ENCODE data around the gene NFIA. TPM values are rescaled to one million over a fixed set of nuclear protein-coding genes. Genes with fewer than 3 reads are reported as not detected.

The NFIA gene
- total RNA-seq, 1 donor from 2014 or later, result 97.6 TPM

GRCh38 chr1:61244114-61244513 lies 161.8 kb downstream of the NFIA start:
- intact Hi-C loops (cut with DNase I), result loop anchor here (5.0 kb wide), 2 partner anchors 73 to 93 kb away; no protein-coding TSS in a partner anchor
- ATAC-seq (peak; percentile 6), DNase-seq (ENCODE audit: missing footprints) (no peak)

GRCh38 chr1:61245696-61246400 lies 163.5 kb downstream of the NFIA start:
- DNase-seq (ENCODE audit: missing footprints), result no peak
- intact Hi-C loops (cut with DNase I), result no loop called here
- ATAC-seq, result no peak

- intact Hi-C loops (cut with DNase I), result no loop called here
- no peak for DNase-seq (ENCODE audit: missing footprints)
- no peak for ATAC-seq
Observed at GRCh38 chr1:61247051-61247825, 164.9 kb downstream of the NFIA start.

GRCh38 chr1:61247881-61248752 lies 165.8 kb downstream of the NFIA start:
- DNase-seq (ENCODE audit: missing footprints), result no peak
- ATAC-seq, result no peak
- intact Hi-C loops (cut with DNase I), result no loop called here

- DNase-seq (ENCODE audit: missing footprints) (no peak), ATAC-seq (no peak)
- intact Hi-C loops (cut with DNase I), result loop anchor here (5.0 kb wide), 2 partner anchors 64 to 169 kb away; partner anchors contain the start of gene NFIA
Observed at GRCh38 chr1:61250933-61251332, 168.6 kb downstream of the NFIA start.

GRCh38 chr1:61253059-61253735 lies 170.8 kb downstream of the NFIA start:
- peak; percentile 87 for ATAC-seq
- intact Hi-C loops (cut with DNase I), result loop anchor here (5.0 kb wide), 2 partner anchors 66 to 171 kb away; partner anchors contain the start of gene NFIA
- DNase-seq (ENCODE audit: missing footprints), result peak; percentile 76

GRCh38 chr1:61253912-61254633 lies 171.7 kb downstream of the NFIA start:
- intact Hi-C loops (cut with DNase I), result loop anchor here (5.0 kb wide), 2 partner anchors 67 to 172 kb away; partner anchors contain the start of gene NFIA
- DNase-seq (ENCODE audit: missing footprints) (no peak), ATAC-seq (peak; percentile 15)

- intact Hi-C loops (cut with DNase I), result loop anchor here (5.0 kb wide), 3 partner anchors 43 to 172 kb away; partner anchors contain the start of gene NFIA
- ATAC-seq (peak; percentile 76), DNase-seq (ENCODE audit: missing footprints) (no peak)
Observed at GRCh38 chr1:61254634-61255357, 172.4 kb downstream of the NFIA start.

- ATAC-seq, result no peak
- intact Hi-C loops (cut with DNase I), result loop anchor here (5.0 kb wide), 1 partner anchor 42 kb away; no protein-coding TSS in a partner anchor
- no peak for DNase-seq (ENCODE audit: missing footprints)
Observed at GRCh38 chr1:61255358-61255703, 173.0 kb downstream of the NFIA start.

GRCh38 chr1:61259379-61260148 lies 177.2 kb downstream of the NFIA start:
- intact Hi-C loops (cut with DNase I), result loop anchor here (5.0 kb wide), 1 partner anchor 38 kb away; no protein-coding TSS in a partner anchor
- ATAC-seq (peak; percentile 72), DNase-seq (ENCODE audit: missing footprints) (no peak)

- ATAC-seq (no peak), DNase-seq (ENCODE audit: missing footprints) (no peak)
- intact Hi-C loops (cut with DNase I), result no loop called here
Observed at GRCh38 chr1:61260171-61260570, 177.8 kb downstream of the NFIA start.

- ATAC-seq (no peak), DNase-seq (ENCODE audit: missing footprints) (no peak)
- intact Hi-C loops (cut with DNase I), result no loop called here
Observed at GRCh38 chr1:61261595-61261994, 179.2 kb downstream of the NFIA start.

- intact Hi-C loops (cut with DNase I), result no loop called here
- no peak for ATAC-seq
- no peak for DNase-seq (ENCODE audit: missing footprints)
Observed at GRCh38 chr1:61263905-61264824, 181.8 kb downstream of the NFIA start.

GRCh38 chr1:61264825-61265242 lies 182.5 kb downstream of the NFIA start:
- ATAC-seq (no peak), DNase-seq (ENCODE audit: missing footprints) (no peak)
- intact Hi-C loops (cut with DNase I), result no loop called here

GRCh38 chr1:61265665-61266064 lies 183.3 kb downstream of the NFIA start:
- DNase-seq (ENCODE audit: missing footprints), result no peak
- intact Hi-C loops (cut with DNase I), result no loop called here
- ATAC-seq, result no peak

All from Right ventricle myocardium inferior (tissue), 1 donor.